GM18502 (cell line): Measurements from ENCODE around the gene PRMT7.
"Not testable (repeated sequence)": the region's sequence is repeated elsewhere in the genome, so short reads cannot be mapped to it uniquely, and the experiment has no call there.

Source experiments
- ATAC-seq: cut with Tn5 transposase; IDR thresholded peaks from one replicate; pipeline ENCODE4 v1.9.1; 2021; ENCODE audit warnings: mild to moderate bottlenecking; ENCODE audit not compliant: unreplicated experiment, poor library complexity

PRMT7 gene

GRCh38 chr16:68282064-68282452 lies 28.8 kb upstream of the PRMT7 start:
- ATAC-seq: no peak

- ATAC-seq: no peak
These were observed 27.5 kb upstream of the PRMT7 start for GRCh38 chr16:68283346-68283745.

- no peak for ATAC-seq
These were observed 26.8 kb upstream of the PRMT7 start for GRCh38 chr16:68283801-68284598.

GRCh38 chr16:68284847-68285246 lies 26.0 kb upstream of the PRMT7 start:
- ATAC-seq: peak; percentile 49

GRCh38 chr16:68285683-68286082 lies 25.1 kb upstream of the PRMT7 start:
- ATAC-seq: no peak

GRCh38 chr16:68286153-68287074 lies 24.4 kb upstream of the PRMT7 start:
- no peak for ATAC-seq

- no peak for ATAC-seq
These were observed 23.3 kb upstream of the PRMT7 start for GRCh38 chr16:68287276-68288251.

GRCh38 chr16:68288252-68288650 lies 22.6 kb upstream of the PRMT7 start:
- no peak for ATAC-seq

- ATAC-seq: not testable (repeated sequence)
These were observed 22.0 kb upstream of the PRMT7 start for GRCh38 chr16:68288796-68289195.

GRCh38 chr16:68289202-68289601 lies 21.6 kb upstream of the PRMT7 start:
- no peak for ATAC-seq

GRCh38 chr16:68289621-68290329 lies 21.0 kb upstream of the PRMT7 start:
- peak; percentile 82 for ATAC-seq

- no peak for ATAC-seq
These were observed 20.4 kb upstream of the PRMT7 start for GRCh38 chr16:68290450-68290849.

- no peak for ATAC-seq
These were observed 19.6 kb upstream of the PRMT7 start for GRCh38 chr16:68291227-68291626.

- ATAC-seq: no peak
These were observed 18.4 kb upstream of the PRMT7 start for GRCh38 chr16:68292425-68292824.

- no peak for ATAC-seq
These were observed 14.5 kb upstream of the PRMT7 start for GRCh38 chr16:68296291-68296690.

- ATAC-seq: no peak
These were observed 14.1 kb upstream of the PRMT7 start for GRCh38 chr16:68296693-68297092.

GRCh38 chr16:68297908-68298307 lies 12.9 kb upstream of the PRMT7 start:
- ATAC-seq: no peak

GRCh38 chr16:68298312-68298711 lies 12.5 kb upstream of the PRMT7 start:
- no peak for ATAC-seq

GRCh38 chr16:68298907-68299561 lies 11.8 kb upstream of the PRMT7 start:
- no peak for ATAC-seq
